ENCODE data around the gene BIN2.

- no peak for TF ChIP-seq E2F5 (CRISPR knock-in tag; IDR thresholded peaks at IDR 0.05)
- TF ChIP-seq ESRRB (CRISPR knock-in tag; IDR thresholded peaks at IDR 0.05; ENCODE audit: borderline replicate concordance) = no peak
- no peak for TF ChIP-seq SP1 (CRISPR knock-in tag; IDR thresholded peaks at IDR 0.05)
- TF ChIP-seq ATF2 (CRISPR knock-in tag; IDR thresholded peaks at IDR 0.05) = no peak
- TF ChIP-seq SNRNP70 (optimal IDR thresholded peaks at IDR 0.05; ENCODE audit: low read depth, low read length) = no peak
- TF ChIP-seq CAMTA2 (CRISPR knock-in tag; conservative IDR thresholded peaks at IDR 0.05) = no peak
- TF ChIP-seq ZNF830 (CRISPR knock-in tag; IDR thresholded peaks at IDR 0.05) = no peak
These were observed 47.5 kb upstream of the BIN2 start for GRCh38 chr12:51371295-51371953.

All from K562 (cell line).